Testis (tissue), 2 donors: ENCODE data around the gene SCGB1D4.

ENCODE experiments used
- CTCF ChIP-seq, 3 experiments: fragments of 450-650 bp in 2 of 3; fragments of 200-600 bp in 1 of 3; sonication (generic) in 1 of 3; IDR thresholded peaks; one replicate each; pipeline ENCODE4 v1.5.1; 2016 to 2019; ENCODE audit warnings: antibody characterized with exemption in 3 of 3, mild to moderate bottlenecking in 2 of 3, moderate library complexity in 1 of 3
- POLR2A ChIP-seq: fragments of 450-650 bp; IDR thresholded peaks from one replicate; pipeline ENCODE4 v1.6.1; 2017; ENCODE audit warnings: antibody characterized with exemption, mild to moderate bottlenecking, moderate library complexity

GRCh38 chr11:62251698-62252097, 47.2 kb downstream of the SCGB1D4 start:
- TF ChIP-seq POLR2A: no peak
- TF ChIP-seq CTCF (IDR thresholded peaks at IDR 0.05): no peak
